Left lung (tissue), 10 donors: ENCODE results near the gene GSTM2. TPM values are rescaled to one million over a fixed set of nuclear protein-coding genes. Genes with fewer than 3 reads are reported as not detected.

Experiments
- ATAC-seq: fragments of 200-7000 bp; cut with Tn5 transposase; one replicate; pipeline ENCODE4 v1.9.1; 2020; ENCODE audit warnings: moderate library complexity
- DNase-seq, 4 donors: peaks; one replicate each; pipeline ENCODE4 v3.0.0-alpha.2; 2013 to 2020
- H3K27ac ChIP-seq, 2 donors: fragments of 200-600 bp; sonication (generic) in 1 of 2; one replicate each; pipeline versions ENCODE4 v1.5.0 to v1.8.0; 2020 to 2021
- H3K27me3 ChIP-seq, 2 donors: fragments of 200-600 bp; sonication (generic) in 1 of 2; one replicate each; pipeline versions ENCODE4 v1.5.0 to v1.8.0; 2020 to 2021
- H3K36me3 ChIP-seq, 2 donors: fragments of 200-600 bp; sonication (generic) in 1 of 2; one replicate each; pipeline versions ENCODE4 v1.5.0 to v1.8.0; 2020 to 2021
- H3K4me1 ChIP-seq, 2 donors: fragments of 200-600 bp; one replicate each; pipeline ENCODE4 v1.8.0; 2021
- H3K4me3 ChIP-seq, 2 donors: fragments of 200-600 bp; sonication (generic) in 1 of 2; one replicate each; pipeline versions ENCODE4 v1.5.0 to v1.8.0; 2020 to 2021; ENCODE audit warnings: mild to moderate bottlenecking in 1 of 2
- H3K9me3 ChIP-seq, 2 donors: fragments of 200-600 bp; sonication (generic) in 1 of 2; one replicate each; pipeline versions ENCODE4 v1.5.0 to v1.8.0; 2020 to 2021
- intact Hi-C, 2 donors: fragments of 100-400 bp; cut with DNase I; formaldehyde crosslinking; loops; one replicate each; pipeline versions ENCODE4 v1.11.2 to v1.14.2; 2022
- polyA plus RNA-seq, 6 donors: library from polyadenylated mRNA; unstranded; fragments of 120-200 nt; gene quantifications; one replicate each; pipeline ENCODE4 v1.2.1, GENCODE V29; 2013; ENCODE audit not compliant: insufficient read length in 6 of 6
- total RNA-seq, 2 donors: library from RNA; stranded (reverse); fragmentation: NEBNext Ultra II Directional; extraction: Animal tissue kit (Norgen Biotek cat#: 25700); gene quantifications; one replicate each; pipeline ENCODE4 v1.2.1, GENCODE V29; 2021
- TF ChIP-seq, protein P1 (sequence below), 2 donors: fragments of 200-600 bp; sonication (generic) in 1 of 2; IDR thresholded peaks; one replicate each; pipeline versions ENCODE4 v1.5.0 to v1.8.0; 2021; ENCODE audit warnings: antibody characterized with exemption in 2 of 2
- donor health status: DM: no; HTN: yes; CAD: no.
- donor health status: DM: no; HTN: no; CAD: no.

GSTM2 gene
- total and polyA plus RNA-seq, 8 donors = 25.4 to 281 (median 225) TPM

DNA sequence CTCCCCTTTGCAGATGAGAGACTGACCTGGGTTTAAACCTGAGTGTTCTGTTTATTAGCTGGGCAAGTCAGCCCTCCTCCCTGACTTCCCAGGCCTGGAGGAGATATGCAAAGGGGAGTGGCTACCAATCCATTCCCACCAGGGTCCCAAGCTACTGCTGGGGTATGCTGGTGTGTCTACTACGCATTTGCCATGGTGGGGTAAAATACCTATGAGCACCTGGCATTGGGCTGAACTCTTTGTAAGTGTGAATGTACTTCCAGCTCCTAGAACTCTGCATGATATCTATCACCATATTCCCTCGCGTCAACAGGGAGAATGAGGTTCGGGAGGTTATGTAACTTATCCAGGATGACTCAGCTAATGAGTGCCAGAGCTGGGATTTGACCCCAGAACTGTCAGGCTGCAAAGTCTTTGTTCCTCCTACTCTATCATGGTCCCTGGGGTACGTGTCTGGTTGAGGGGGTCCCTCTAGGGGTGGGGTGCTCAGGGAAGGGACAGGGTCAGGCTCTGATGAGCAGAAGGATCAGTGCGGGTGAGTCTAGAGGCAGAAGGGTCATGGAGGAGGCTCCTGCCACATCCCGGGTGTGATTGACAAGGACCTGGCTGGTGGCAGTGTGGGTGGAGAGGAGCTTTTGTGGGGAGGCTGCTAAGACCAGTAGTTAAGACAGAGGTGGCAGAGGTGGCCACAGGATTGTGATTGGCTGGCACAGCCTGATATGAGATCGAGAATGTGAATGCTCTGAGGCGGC is 31.5 kb upstream of the GSTM2 start:
- intact Hi-C loops = no loop called here
- Histone ChIP-seq H3K4me3 (no peak overlapping the region), H3K27ac (no peak overlapping the region), H3K4me1 (peaks cover 7 to 12% of the 10 kb centered on the region in 2 donors), H3K9me3 (no peaks in the 10 kb centered on the region), H3K36me3 (peaks cover 0 to 16% of the 10 kb centered on the region in 2 donors), H3K27me3 (no peaks in the 10 kb centered on the region)
- TF ChIP-seq, protein P1, sequence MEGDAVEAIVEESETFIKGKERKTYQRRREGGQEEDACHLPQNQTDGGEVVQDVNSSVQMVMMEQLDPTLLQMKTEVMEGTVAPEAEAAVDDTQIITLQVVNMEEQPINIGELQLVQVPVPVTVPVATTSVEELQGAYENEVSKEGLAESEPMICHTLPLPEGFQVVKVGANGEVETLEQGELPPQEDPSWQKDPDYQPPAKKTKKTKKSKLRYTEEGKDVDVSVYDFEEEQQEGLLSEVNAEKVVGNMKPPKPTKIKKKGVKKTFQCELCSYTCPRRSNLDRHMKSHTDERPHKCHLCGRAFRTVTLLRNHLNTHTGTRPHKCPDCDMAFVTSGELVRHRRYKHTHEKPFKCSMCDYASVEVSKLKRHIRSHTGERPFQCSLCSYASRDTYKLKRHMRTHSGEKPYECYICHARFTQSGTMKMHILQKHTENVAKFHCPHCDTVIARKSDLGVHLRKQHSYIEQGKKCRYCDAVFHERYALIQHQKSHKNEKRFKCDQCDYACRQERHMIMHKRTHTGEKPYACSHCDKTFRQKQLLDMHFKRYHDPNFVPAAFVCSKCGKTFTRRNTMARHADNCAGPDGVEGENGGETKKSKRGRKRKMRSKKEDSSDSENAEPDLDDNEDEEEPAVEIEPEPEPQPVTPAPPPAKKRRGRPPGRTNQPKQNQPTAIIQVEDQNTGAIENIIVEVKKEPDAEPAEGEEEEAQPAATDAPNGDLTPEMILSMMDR (IDR thresholded peaks at IDR 0.05) = no peak
- DNase-seq (no peak), ATAC-seq (peak; percentile 9)

DNA sequence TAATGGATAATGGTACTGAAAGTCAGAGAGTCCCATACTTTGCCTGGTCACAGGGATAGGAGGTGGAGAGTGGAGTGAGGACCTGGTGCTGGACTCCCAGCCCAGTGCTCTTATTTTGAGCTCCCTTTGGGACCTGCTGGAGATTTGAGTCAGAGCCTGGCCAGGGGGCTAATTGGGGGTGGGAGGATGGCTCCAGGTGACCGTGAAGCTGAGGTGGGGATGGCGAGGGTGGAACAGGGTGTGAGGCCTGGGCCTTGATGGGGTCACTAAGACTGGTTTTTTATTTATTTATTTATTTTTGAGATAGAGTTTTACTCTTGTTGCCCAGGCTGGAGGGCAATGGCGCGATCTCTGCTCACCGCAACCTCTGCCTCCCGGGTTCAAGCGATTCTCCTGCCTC is 30.4 kb upstream of the GSTM2 start:
- ATAC-seq (no peak), DNase-seq (no peak)
- Histone ChIP-seq H3K4me3 (no peak overlapping the region), H3K27me3 (no peaks in the 10 kb centered on the region), H3K36me3 (peaks cover 0 to 6% of the 10 kb centered on the region in 2 donors), H3K4me1 (peaks cover 7 to 12% of the 10 kb centered on the region in 2 donors), H3K27ac (no peak overlapping the region), H3K9me3 (no peaks in the 10 kb centered on the region)
- TF ChIP-seq, protein P1 (IDR thresholded peaks at IDR 0.05) = no peak
- intact Hi-C loops = no loop called here

DNA sequence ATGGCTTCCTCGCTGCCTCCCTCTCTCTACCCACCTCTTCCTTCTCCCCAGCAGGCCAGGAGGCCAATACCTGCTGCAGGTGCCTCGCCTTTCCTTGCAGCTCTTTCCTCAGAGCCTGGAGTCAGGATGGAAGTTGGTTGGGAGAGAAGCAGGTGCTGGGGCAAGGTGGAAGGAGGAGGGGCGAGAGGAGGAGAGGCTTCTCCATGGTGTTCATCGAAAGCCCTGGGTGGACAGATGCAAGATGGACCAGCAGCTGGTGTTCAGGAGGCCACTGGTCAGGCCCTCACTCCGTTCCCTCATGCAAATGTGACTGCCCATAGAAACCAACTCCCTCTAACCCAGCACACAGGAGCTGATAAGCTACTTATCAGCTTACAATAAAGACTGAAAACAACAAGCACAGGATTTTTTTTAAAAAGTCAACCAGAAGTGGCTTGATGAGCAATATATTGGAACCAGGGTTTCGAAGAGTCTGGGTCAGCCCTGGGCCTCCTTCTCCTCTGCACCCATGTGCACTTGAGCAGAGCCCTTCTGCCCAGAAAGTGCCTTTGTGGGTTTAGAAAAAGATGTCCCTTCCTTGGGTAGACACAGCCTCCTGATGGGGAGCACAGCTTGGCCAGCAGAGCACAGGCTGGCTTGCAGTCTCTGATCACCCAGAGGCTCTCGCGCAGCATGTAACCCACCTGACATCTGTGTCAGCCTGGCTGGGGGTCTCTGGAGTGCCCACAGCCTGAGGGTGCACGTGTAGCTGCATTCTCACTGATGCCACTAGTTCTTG is 28.6 kb upstream of the GSTM2 start:
- Histone ChIP-seq H3K4me3 (no peak overlapping the region), H3K9me3 (no peaks in the 10 kb centered on the region), H3K27ac (no peak overlapping the region), H3K36me3 (no peaks in the 10 kb centered on the region), H3K27me3 (no peaks in the 10 kb centered on the region), H3K4me1 (peaks cover 7 to 19% of the 10 kb centered on the region in 2 donors)
- intact Hi-C loops = no loop called here
- no peak for ATAC-seq
- TF ChIP-seq, protein P1 (IDR thresholded peaks at IDR 0.05) = no peak
- DNase-seq = no peak

DNA sequence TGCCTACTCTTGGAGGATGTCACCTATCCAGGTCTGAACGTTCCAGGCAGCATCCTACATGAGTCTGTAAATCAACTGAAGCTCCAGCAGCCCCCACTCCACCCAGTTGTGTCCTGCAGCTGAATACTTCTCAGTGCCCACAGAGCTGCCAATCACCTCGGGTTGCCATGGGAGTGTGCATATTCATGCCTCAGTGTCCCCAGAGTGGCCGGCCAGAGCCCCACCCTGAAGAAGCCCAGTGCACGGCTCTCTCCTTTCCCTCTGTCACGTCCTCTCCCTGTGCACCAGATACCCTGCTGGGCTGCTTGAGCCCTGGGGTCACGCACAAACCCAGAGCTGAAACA is 28.0 kb upstream of the GSTM2 start:
- H3K27me3 ChIP-seq = no peaks in the 10 kb centered on the region
- ATAC-seq (no peak), DNase-seq (no peak)
- TF ChIP-seq, protein P1 (IDR thresholded peaks at IDR 0.05) = no peak
- intact Hi-C loops = loop anchor here in 1 of 2 donors (5.0 kb wide), 2 partner anchors 127 to 342 kb away; partner anchors contain the start of gene AHCYL1
- peaks cover 7 to 16% of the 10 kb centered on the region in 2 donors for H3K4me1 ChIP-seq
- H3K36me3 ChIP-seq = no peaks in the 10 kb centered on the region
- H3K27ac ChIP-seq = no peak overlapping the region
- no peaks in the 10 kb centered on the region for H3K9me3 ChIP-seq
- H3K4me3 ChIP-seq = no peak overlapping the region

DNA sequence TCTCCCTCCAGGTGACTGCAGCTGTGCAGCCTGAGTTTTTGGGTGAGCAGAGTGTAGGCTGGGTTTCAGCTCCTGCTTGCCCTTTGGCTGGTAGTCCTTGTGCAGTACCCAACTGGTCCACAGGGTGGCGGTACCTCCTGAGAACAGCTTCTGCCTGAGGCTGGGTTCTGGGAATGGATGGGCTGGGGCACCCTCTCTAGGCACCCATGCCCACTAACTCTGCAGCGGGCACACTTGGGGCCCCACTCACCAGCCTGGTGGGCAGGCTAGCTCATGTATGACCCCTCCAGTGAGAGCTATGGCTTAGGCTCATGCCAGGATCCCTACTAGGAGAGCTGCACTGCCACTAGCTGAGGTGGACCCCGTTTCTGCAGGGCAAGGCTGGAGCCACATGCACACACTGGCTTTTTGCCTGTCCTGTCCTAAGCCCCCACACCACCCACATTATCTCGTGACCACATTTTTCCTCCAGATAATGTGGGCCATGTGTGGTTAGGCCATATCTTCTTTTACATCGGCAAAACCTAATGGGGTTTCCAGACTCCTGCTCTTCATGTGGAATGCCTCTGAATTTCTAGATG is 27.5 kb upstream of the GSTM2 start:
- H3K4me1 ChIP-seq = peaks cover 7 to 16% of the 10 kb centered on the region in 2 donors
- DNase-seq = peak in 3 of 4 donors; percentile 69 to 90 (median 82)
- TF ChIP-seq, protein P1 (IDR thresholded peaks at IDR 0.05) = peak; percentile 96 to 99
- no peaks in the 10 kb centered on the region for H3K36me3 ChIP-seq
- no peak overlapping the region for H3K27ac ChIP-seq
- ATAC-seq = peak; percentile 90
- no peaks in the 10 kb centered on the region for H3K9me3 ChIP-seq
- H3K27me3 ChIP-seq = no peaks in the 10 kb centered on the region
- intact Hi-C loops = loop anchor here in 1 of 2 donors (5.0 kb wide), 2 partner anchors 127 to 342 kb away; partner anchors contain the start of gene AHCYL1
- no peak overlapping the region for H3K4me3 ChIP-seq
